Gastroesophageal sphincter (tissue), 3 donors: ENCODE data around the gene BLTP2.

Experiments
- CTCF ChIP-seq, 4 experiments: fragments of 200-600 bp in 2 of 4; fragments of 450-650 bp in 2 of 4; sonication (generic) in 1 of 4; IDR thresholded peaks; one replicate each; pipeline ENCODE4 v1.5.1; 2017 to 2019; ENCODE audit warnings: antibody characterized with exemption in 4 of 4, mild to moderate bottlenecking in 2 of 4, moderate library complexity in 2 of 4
- EP300 ChIP-seq: sonication (generic); formaldehyde crosslinking; IDR thresholded peaks from one replicate; pipeline ENCODE4 v1.6.1; 2017; ENCODE audit warnings: antibody characterized with exemption, mild to moderate bottlenecking
- POLR2AphosphoS5 ChIP-seq: sonication (generic); formaldehyde crosslinking; IDR thresholded peaks from one replicate; pipeline ENCODE4 v1.6.1; 2017; ENCODE audit warnings: antibody characterized with exemption

- TF ChIP-seq CTCF (IDR thresholded peaks at IDR 0.05) (no peak), EP300 (no peak), POLR2AphosphoS5 (no peak)
These were observed 21.3 kb downstream of the BLTP2 start for GRCh38 chr17:28623696-28624095.
